GM23338 (cell line): ENCODE results near the gene STAB2. TPM values are rescaled to one million over a fixed set of nuclear protein-coding genes. Genes with fewer than 3 reads are reported as not detected.

Experiments used
- ATAC-seq: fragments of 200-7000 bp; cut with Tn5 transposase; 3 replicates; pipeline ENCODE4 v1.9.1; 2020
- DNase-seq: peaks from one replicate; pipeline ENCODE4 v3.0.0-alpha.2; 2015; ENCODE audit warnings: low spot score
- H2AFZ ChIP-seq: fragments of 200-600 bp; sonication (generic); 2 replicates; pipeline ENCODE4 v1.8.0; 2016; ENCODE audit warnings: antibody characterized with exemption, mild to moderate bottlenecking, moderate library complexity
- H3F3A ChIP-seq: fragments of 200-600 bp; sonication (generic); replicated peaks from 2 replicates; pipeline ENCODE4 v1.8.0; 2017; ENCODE audit warnings: antibody characterized with exemption, mixed run types, low read depth
- H3K27ac ChIP-seq: fragments of 200-600 bp; sonication (generic); 2 replicates; pipeline ENCODE4 v1.6.1; 2016; ENCODE audit warnings: low read depth
- H3K27me3 ChIP-seq: fragments of 200-600 bp; sonication (generic); 2 replicates; pipeline ENCODE4 v1.8.0; 2016; ENCODE audit warnings: mild to moderate bottlenecking, mixed run types, moderate library complexity; ENCODE audit not compliant: insufficient read depth
- H3K36me3 ChIP-seq: fragments of 200-600 bp; sonication (generic); 2 replicates; pipeline ENCODE4 v1.8.0; 2016; ENCODE audit warnings: mild to moderate bottlenecking; ENCODE audit not compliant: insufficient read depth
- H3K4me1 ChIP-seq: fragments of 200-600 bp; sonication (generic); 2 replicates; pipeline ENCODE4 v1.8.0; 2016; ENCODE audit warnings: mild to moderate bottlenecking, moderate library complexity; ENCODE audit not compliant: insufficient read depth
- H3K4me2 ChIP-seq: fragments of 200-600 bp; sonication (generic); 2 replicates; pipeline ENCODE4 v1.7.1; 2017; ENCODE audit warnings: mixed run types
- H3K4me3 ChIP-seq: fragments of 200-600 bp; sonication (generic); 2 replicates; pipeline ENCODE4 v1.6.1; 2016; ENCODE audit warnings: mixed run types
- H3K79me2 ChIP-seq: fragments of 200-600 bp; sonication (generic); replicated peaks from 2 replicates; pipeline ENCODE4 v1.8.0; 2017; ENCODE audit warnings: mild to moderate bottlenecking; ENCODE audit not compliant: insufficient read depth
- H3K9me2 ChIP-seq: fragments of 200-600 bp; sonication (generic); 2 replicates; pipeline ENCODE4 v1.8.0; 2017; ENCODE audit not compliant: insufficient read depth
- H4K20me1 ChIP-seq: fragments of 200-600 bp; sonication (generic); replicated peaks from 2 replicates; pipeline ENCODE4 v1.8.0; 2017; ENCODE audit warnings: mild to moderate bottlenecking; ENCODE audit not compliant: insufficient read depth
- H3K27ac Mint-ChIP-seq: 2 replicates; pipeline ENCODE4 v1.8.0; 2020; ENCODE audit warnings: inconsistent platforms, mild to moderate bottlenecking, moderate library complexity, mixed read lengths
- H3K27me3 Mint-ChIP-seq: 3 replicates; pipeline ENCODE4 v1.8.0; 2022; ENCODE audit warnings: low read depth, mild to moderate bottlenecking, moderate library complexity, mixed read lengths, inconsistent platforms; ENCODE audit not compliant: insufficient read depth, poor library complexity
- H3K36me3 Mint-ChIP-seq: 3 replicates; pipeline ENCODE4 v1.8.0; 2021; ENCODE audit warnings: low read depth, mild to moderate bottlenecking, inconsistent platforms, moderate library complexity, mixed read lengths
- H3K4me1 Mint-ChIP-seq: 3 replicates; pipeline ENCODE4 v1.8.0; 2020; ENCODE audit warnings: mild to moderate bottlenecking, inconsistent platforms, mixed read lengths
- H3K4me3 Mint-ChIP-seq: 3 replicates; pipeline ENCODE4 v1.8.0; 2021; ENCODE audit warnings: moderate library complexity, mild to moderate bottlenecking, inconsistent platforms, mixed read lengths
- H3K9me3 Mint-ChIP-seq: 3 replicates; pipeline ENCODE4 v1.8.0; 2020; ENCODE audit warnings: moderate library complexity, mild to moderate bottlenecking, inconsistent platforms, mixed read lengths
- CREB1 ChIP-seq: fragments of 250-450 bp; sonication (Bioruptor Pico); IDR thresholded peaks from 2 replicates; pipeline ENCODE4 v1.5.0; 2020; ENCODE audit warnings: low read depth, mild to moderate bottlenecking, moderate library complexity
- EZH2 ChIP-seq: fragments of 200-600 bp; sonication (generic); IDR thresholded peaks from one replicate; pipeline ENCODE4 v1.8.0; 2017; ENCODE audit warnings: antibody characterized with exemption, mild to moderate bottlenecking, low read depth; ENCODE audit not compliant: unreplicated experiment
- EZH2phosphoT487 ChIP-seq: fragments of 200-600 bp; sonication (generic); IDR thresholded peaks from one replicate; pipeline ENCODE4 v1.8.1; 2018; ENCODE audit warnings: antibody characterized with exemption; ENCODE audit not compliant: unreplicated experiment
- JUNB ChIP-seq: IDR thresholded peaks from one replicate; pipeline ENCODE4 v1.6.1; 2016; ENCODE audit warnings: antibody characterized with exemption; ENCODE audit not compliant: unreplicated experiment
- NANOG ChIP-seq: IDR thresholded peaks from 2 replicates; pipeline ENCODE4 v1.6.1; 2016; ENCODE audit warnings: antibody characterized with exemption, borderline replicate concordance
- POLR2AphosphoS5 ChIP-seq: IDR thresholded peaks from 2 replicates; pipeline ENCODE4 v1.6.1; 2016; ENCODE audit warnings: antibody characterized with exemption, low read depth
- STAT1 ChIP-seq: IDR thresholded peaks from one replicate; pipeline ENCODE4 v1.6.1; 2016; ENCODE audit warnings: antibody characterized with exemption; ENCODE audit not compliant: unreplicated experiment
- ZNF114 ChIP-seq: fragments of 250-450 bp; sonication (Bioruptor Pico); IDR thresholded peaks from 2 replicates; pipeline ENCODE4 v1.5.0; 2020; ENCODE audit warnings: mild to moderate bottlenecking, moderate library complexity
- ZNF331 ChIP-seq: fragments of 250-450 bp; sonication (Bioruptor Pico); IDR thresholded peaks from 2 replicates; pipeline ENCODE4 v1.5.0; 2020; ENCODE audit warnings: low read depth, mild to moderate bottlenecking, moderate library complexity
- polyA plus RNA-seq: library from polyadenylated mRNA; unstranded; fragments of >200 nt; fragmentation: Nextera tagmentation; extraction: Ambion mirVana; gene quantifications from 2 replicates; pipeline ENCODE4 v1.2.1, GENCODE V29; 2016
- total RNA-seq: library from RNA; depleted of rRNA; stranded (reverse); fragments of >200 nt; shearing (Covaris generic); gene quantifications from 2 replicates; pipeline ENCODE4 v1.2.3, GENCODE V29; 2014
- TF ChIP-seq, protein P1 (sequence below), 2 experiments: fragments of 200-600 bp in 1 of 2; sonication (generic) in 1 of 2; conservative IDR thresholded peaks; 2 replicates each; pipeline versions ENCODE4 v1.5.1 to v1.6.1; 2016 to 2017; ENCODE audit warnings: antibody characterized with exemption in 2 of 2, low read depth in 2 of 2, mild to moderate bottlenecking in 2 of 2, moderate library complexity in 1 of 2
- TF ChIP-seq, protein P2 (sequence below): IDR thresholded peaks from 2 replicates; pipeline ENCODE4 v1.6.1; 2016; ENCODE audit warnings: antibody characterized with exemption
- TF ChIP-seq, protein P3 (sequence below): IDR thresholded peaks from one replicate; pipeline ENCODE4 v1.6.1; 2018; ENCODE audit warnings: antibody characterized with exemption; ENCODE audit not compliant: unreplicated experiment
- TF ChIP-seq, protein P4 (sequence below): fragments of 250-450 bp; sonication (Bioruptor Pico); IDR thresholded peaks from 2 replicates; pipeline ENCODE4 v1.5.0; 2020; ENCODE audit warnings: mild to moderate bottlenecking, moderate library complexity

The STAB2 gene
- total and polyA plus RNA-seq, 2 experiments from 2014 or later, result 0.14 TPM; not detected in 1

DNA sequence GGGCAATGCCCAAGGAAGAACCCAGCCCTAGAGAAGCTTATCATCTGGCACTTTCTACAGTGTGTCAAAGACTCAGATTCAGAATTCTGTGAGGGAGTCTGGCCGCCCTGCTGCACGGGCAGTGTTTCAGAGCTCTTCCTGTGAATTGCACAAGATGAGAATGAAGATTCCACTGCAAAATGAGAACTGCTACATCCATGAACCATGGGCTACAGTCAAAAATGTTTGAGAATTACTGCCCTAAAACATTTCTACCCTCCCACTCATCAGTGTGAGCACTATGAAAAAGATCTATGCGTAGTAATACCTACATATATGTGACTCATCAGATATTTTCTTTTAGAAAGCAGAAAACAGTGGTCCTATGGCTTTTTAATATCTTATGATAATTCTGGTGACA lies 104.0 kb downstream of the STAB2 start:
- Mint-ChIP-seq H3K27ac (no peak overlapping the region), H3K36me3 (no peaks in the 10 kb centered on the region)
- TF ChIP-seq EZH2 (no peak), POLR2AphosphoS5 (no peak), STAT1 (no peak), EZH2phosphoT487 (no peak), CREB1 (CRISPR knock-in tag) (no peak), ZNF114 (CRISPR knock-in tag) (no peak), ZNF331 (CRISPR knock-in tag) (no peak), NANOG (no peak), JUNB (no peak)
- TF ChIP-seq, protein P1, sequence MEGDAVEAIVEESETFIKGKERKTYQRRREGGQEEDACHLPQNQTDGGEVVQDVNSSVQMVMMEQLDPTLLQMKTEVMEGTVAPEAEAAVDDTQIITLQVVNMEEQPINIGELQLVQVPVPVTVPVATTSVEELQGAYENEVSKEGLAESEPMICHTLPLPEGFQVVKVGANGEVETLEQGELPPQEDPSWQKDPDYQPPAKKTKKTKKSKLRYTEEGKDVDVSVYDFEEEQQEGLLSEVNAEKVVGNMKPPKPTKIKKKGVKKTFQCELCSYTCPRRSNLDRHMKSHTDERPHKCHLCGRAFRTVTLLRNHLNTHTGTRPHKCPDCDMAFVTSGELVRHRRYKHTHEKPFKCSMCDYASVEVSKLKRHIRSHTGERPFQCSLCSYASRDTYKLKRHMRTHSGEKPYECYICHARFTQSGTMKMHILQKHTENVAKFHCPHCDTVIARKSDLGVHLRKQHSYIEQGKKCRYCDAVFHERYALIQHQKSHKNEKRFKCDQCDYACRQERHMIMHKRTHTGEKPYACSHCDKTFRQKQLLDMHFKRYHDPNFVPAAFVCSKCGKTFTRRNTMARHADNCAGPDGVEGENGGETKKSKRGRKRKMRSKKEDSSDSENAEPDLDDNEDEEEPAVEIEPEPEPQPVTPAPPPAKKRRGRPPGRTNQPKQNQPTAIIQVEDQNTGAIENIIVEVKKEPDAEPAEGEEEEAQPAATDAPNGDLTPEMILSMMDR (conservative IDR thresholded peaks at IDR 0.05; ENCODE audit: low read depth in 2 of 2), result no peak
- TF ChIP-seq, protein P2, sequence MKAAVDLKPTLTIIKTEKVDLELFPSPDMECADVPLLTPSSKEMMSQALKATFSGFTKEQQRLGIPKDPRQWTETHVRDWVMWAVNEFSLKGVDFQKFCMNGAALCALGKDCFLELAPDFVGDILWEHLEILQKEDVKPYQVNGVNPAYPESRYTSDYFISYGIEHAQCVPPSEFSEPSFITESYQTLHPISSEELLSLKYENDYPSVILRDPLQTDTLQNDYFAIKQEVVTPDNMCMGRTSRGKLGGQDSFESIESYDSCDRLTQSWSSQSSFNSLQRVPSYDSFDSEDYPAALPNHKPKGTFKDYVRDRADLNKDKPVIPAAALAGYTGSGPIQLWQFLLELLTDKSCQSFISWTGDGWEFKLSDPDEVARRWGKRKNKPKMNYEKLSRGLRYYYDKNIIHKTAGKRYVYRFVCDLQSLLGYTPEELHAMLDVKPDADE, result no peak
- TF ChIP-seq, protein P3, sequence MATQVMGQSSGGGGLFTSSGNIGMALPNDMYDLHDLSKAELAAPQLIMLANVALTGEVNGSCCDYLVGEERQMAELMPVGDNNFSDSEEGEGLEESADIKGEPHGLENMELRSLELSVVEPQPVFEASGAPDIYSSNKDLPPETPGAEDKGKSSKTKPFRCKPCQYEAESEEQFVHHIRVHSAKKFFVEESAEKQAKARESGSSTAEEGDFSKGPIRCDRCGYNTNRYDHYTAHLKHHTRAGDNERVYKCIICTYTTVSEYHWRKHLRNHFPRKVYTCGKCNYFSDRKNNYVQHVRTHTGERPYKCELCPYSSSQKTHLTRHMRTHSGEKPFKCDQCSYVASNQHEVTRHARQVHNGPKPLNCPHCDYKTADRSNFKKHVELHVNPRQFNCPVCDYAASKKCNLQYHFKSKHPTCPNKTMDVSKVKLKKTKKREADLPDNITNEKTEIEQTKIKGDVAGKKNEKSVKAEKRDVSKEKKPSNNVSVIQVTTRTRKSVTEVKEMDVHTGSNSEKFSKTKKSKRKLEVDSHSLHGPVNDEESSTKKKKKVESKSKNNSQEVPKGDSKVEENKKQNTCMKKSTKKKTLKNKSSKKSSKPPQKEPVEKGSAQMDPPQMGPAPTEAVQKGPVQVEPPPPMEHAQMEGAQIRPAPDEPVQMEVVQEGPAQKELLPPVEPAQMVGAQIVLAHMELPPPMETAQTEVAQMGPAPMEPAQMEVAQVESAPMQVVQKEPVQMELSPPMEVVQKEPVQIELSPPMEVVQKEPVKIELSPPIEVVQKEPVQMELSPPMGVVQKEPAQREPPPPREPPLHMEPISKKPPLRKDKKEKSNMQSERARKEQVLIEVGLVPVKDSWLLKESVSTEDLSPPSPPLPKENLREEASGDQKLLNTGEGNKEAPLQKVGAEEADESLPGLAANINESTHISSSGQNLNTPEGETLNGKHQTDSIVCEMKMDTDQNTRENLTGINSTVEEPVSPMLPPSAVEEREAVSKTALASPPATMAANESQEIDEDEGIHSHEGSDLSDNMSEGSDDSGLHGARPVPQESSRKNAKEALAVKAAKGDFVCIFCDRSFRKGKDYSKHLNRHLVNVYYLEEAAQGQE, result no peak
- TF ChIP-seq, protein P4, sequence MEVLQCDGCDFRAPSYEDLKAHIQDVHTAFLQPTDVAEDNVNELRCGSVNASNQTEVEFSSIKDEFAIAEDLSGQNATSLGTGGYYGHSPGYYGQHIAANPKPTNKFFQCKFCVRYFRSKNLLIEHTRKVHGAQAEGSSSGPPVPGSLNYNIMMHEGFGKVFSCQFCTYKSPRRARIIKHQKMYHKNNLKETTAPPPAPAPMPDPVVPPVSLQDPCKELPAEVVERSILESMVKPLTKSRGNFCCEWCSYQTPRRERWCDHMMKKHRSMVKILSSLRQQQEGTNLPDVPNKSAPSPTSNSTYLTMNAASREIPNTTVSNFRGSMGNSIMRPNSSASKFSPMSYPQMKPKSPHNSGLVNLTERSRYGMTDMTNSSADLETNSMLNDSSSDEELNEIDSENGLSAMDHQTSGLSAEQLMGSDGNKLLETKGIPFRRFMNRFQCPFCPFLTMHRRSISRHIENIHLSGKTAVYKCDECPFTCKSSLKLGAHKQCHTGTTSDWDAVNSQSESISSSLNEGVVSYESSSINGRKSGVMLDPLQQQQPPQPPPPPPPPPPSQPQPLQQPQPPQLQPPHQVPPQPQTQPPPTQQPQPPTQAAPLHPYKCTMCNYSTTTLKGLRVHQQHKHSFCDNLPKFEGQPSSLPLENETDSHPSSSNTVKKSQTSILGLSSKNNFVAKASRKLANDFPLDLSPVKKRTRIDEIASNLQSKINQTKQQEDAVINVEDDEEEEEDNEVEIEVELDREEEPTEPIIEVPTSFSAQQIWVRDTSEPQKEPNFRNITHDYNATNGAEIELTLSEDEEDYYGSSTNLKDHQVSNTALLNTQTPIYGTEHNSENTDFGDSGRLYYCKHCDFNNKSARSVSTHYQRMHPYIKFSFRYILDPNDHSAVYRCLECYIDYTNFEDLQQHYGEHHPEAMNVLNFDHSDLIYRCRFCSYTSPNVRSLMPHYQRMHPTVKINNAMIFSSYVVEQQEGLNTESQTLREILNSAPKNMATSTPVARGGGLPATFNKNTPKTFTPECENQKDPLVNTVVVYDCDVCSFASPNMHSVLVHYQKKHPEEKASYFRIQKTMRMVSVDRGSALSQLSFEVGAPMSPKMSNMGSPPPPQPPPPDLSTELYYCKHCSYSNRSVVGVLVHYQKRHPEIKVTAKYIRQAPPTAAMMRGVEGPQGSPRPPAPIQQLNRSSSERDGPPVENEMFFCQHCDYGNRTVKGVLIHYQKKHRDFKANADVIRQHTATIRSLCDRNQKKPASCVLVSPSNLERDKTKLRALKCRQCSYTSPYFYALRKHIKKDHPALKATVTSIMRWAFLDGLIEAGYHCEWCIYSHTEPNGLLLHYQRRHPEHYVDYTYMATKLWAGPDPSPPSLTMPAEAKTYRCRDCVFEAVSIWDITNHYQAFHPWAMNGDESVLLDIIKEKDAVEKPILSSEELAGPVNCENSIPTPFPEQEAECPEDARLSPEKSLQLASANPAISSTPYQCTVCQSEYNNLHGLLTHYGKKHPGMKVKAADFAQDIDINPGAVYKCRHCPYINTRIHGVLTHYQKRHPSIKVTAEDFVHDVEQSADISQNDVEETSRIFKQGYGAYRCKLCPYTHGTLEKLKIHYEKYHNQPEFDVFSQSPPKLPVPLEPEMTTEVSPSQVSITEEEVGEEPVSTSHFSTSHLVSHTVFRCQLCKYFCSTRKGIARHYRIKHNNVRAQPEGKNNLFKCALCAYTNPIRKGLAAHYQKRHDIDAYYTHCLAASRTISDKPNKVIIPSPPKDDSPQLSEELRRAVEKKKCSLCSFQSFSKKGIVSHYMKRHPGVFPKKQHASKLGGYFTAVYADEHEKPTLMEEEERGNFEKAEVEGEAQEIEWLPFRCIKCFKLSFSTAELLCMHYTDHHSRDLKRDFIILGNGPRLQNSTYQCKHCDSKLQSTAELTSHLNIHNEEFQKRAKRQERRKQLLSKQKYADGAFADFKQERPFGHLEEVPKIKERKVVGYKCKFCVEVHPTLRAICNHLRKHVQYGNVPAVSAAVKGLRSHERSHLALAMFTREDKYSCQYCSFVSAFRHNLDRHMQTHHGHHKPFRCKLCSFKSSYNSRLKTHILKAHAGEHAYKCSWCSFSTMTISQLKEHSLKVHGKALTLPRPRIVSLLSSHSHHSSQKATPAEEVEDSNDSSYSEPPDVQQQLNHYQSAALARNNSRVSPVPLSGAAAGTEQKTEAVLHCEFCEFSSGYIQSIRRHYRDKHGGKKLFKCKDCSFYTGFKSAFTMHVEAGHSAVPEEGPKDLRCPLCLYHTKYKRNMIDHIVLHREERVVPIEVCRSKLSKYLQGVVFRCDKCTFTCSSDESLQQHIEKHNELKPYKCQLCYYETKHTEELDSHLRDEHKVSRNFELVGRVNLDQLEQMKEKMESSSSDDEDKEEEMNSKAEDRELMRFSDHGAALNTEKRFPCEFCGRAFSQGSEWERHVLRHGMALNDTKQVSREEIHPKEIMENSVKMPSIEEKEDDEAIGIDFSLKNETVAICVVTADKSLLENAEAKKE, result no peak

More for the DNA sequence above, 104.0 kb downstream of the STAB2 start:
- Mint-ChIP-seq H3K4me3 (no peak overlapping the region), H3K27me3 (no peaks in the 10 kb centered on the region), H3K4me1 (peaks cover 8% of the 10 kb centered on the region; the same call in 2 of the 3 replicates), H3K9me3 (no peaks in the 10 kb centered on the region)
- Histone ChIP-seq H3K27me3 (no peaks in the 10 kb centered on the region), H3K36me3 (no peaks in the 10 kb centered on the region), H3K9me2 (no peaks in the 10 kb centered on the region), H3K27ac (no peak overlapping the region), H3K79me2 (no peaks in the 10 kb centered on the region), H2AFZ (no peak overlapping the region), H4K20me1 (no peaks in the 10 kb centered on the region), H3F3A (no peaks in the 10 kb centered on the region), H3K4me1 (no peaks in the 10 kb centered on the region), H3K4me3 (no peak overlapping the region), H3K4me2 (no peak overlapping the region)
- no peak for ATAC-seq
- no peak for DNase-seq
